Spleen (tissue), 11 donors: ENCODE results near the gene TOR4A. TPM values are rescaled to one million over a fixed set of nuclear protein-coding genes. Genes with fewer than 3 reads are reported as not detected.
A peak's percentile ranks its signal among the peaks of the same experiment; 100 is the strongest.

Source experiments
- DNase-seq: peaks from one replicate; pipeline ENCODE4 v3.0.0-alpha.2; 2020
- H3K27ac ChIP-seq, 8 donors: fragments of 200-600 bp; sonication (generic) in 7 of 8; 1 replicate in 4 of 8; 2 replicates in 4 of 8; pipeline versions ENCODE4 v1.5.0 to v1.8.0; 2016 to 2021; ENCODE audit warnings: inconsistent platforms in 4 of 8, mild to moderate bottlenecking in 4 of 8, moderate library complexity in 1 of 8
- H3K27me3 ChIP-seq, 7 donors: fragments of 200-600 bp; sonication (generic) in 6 of 7; replicated peaks in 1 of 7; 1 replicate in 4 of 7; 2 replicates in 3 of 7; pipeline versions ENCODE4 v1.5.0 to v1.8.0; 2016 to 2021; ENCODE audit warnings: inconsistent platforms in 3 of 7, mild to moderate bottlenecking in 1 of 7
- H3K36me3 ChIP-seq, 6 donors: fragments of 200-600 bp; sonication (generic) in 5 of 6; 1 replicate in 4 of 6; 2 replicates in 2 of 6; pipeline versions ENCODE4 v1.5.0 to v1.8.0; 2016 to 2021; ENCODE audit warnings: inconsistent platforms in 2 of 6
- H3K4me1 ChIP-seq, 6 donors: fragments of 200-600 bp; sonication (generic) in 5 of 6; 1 replicate in 3 of 6; 2 replicates in 3 of 6; pipeline versions ENCODE4 v1.5.0 to v1.8.0; 2016 to 2021; ENCODE audit warnings: inconsistent platforms in 3 of 6
- H3K4me3 ChIP-seq, 8 donors: fragments of 200-600 bp; sonication (generic) in 7 of 8; 1 replicate in 4 of 8; 2 replicates in 4 of 8; pipeline versions ENCODE4 v1.5.0 to v1.8.0; 2016 to 2021; ENCODE audit warnings: inconsistent platforms in 4 of 8, mild to moderate bottlenecking in 4 of 8, moderate library complexity in 2 of 8
- H3K9me3 ChIP-seq, 8 donors: fragments of 200-600 bp; sonication (generic) in 7 of 8; 1 replicate in 4 of 8; 2 replicates in 4 of 8; pipeline versions ENCODE4 v1.5.0 to v1.8.0; 2016 to 2021; ENCODE audit warnings: inconsistent platforms in 4 of 8
- POLR2A ChIP-seq, 3 donors: fragments of 450-650 bp; IDR thresholded peaks; one replicate each; pipeline ENCODE4 v1.5.1; 2017; ENCODE audit warnings: antibody characterized with exemption in 3 of 3, mild to moderate bottlenecking in 1 of 3
- POLR2AphosphoS5 ChIP-seq, 3 donors: sonication (generic); formaldehyde crosslinking; IDR thresholded peaks; one replicate each; pipeline ENCODE4 v1.5.1; 2017; ENCODE audit warnings: antibody characterized with exemption in 3 of 3
- WGBS, 5 donors: extraction: QIAGEN DNeasy Blood & Tissue Kit in 3 of 5; methylation state at CpG; one replicate each; pipeline versions ENCODE4 v1.1.5 to v1.1.7; 2013 to 2018; 5-methylcytosine and 5-hydroxymethylcytosine counted together
- intact Hi-C: fragments of 100-400 bp; cut with DNase I; formaldehyde crosslinking; loops from one replicate; pipeline ENCODE4 v1.15.0; 2023; ENCODE audit warnings: low total_unique reads
- polyA plus RNA-seq, 3 donors: library from polyadenylated mRNA; stranded (reverse); fragments of 200-250 nt; gene quantifications; one replicate each; pipeline ENCODE4 v1.2.1, GENCODE V29; 2013
- total RNA-seq, 7 donors: library from RNA; depleted of rRNA in 3 of 7; stranded (reverse); fragments of >200 nt in 3 of 7; fragmentation: NEBNext Ultra II Directional in 4 of 7; extraction: Animal tissue kit (Norgen Biotek cat#: 25700) in 4 of 7; gene quantifications; one replicate each; pipeline versions ENCODE4 v1.1.0 to v1.2.1, GENCODE V29; 2016 to 2021
- TF ChIP-seq, protein P1 (sequence below), 11 experiments: fragments of 200-600 bp in 7 of 11; fragments of 450-650 bp in 4 of 11; sonication (generic) in 4 of 11; IDR thresholded peaks in 8 of 11; conservative IDR thresholded peaks in 3 of 11; 1 replicate in 7 of 11; 2 replicates in 4 of 11; pipeline versions ENCODE4 v1.4.0 to v1.8.0; 2016 to 2021; ENCODE audit warnings: antibody characterized with exemption in 11 of 11, inconsistent platforms in 4 of 11, mild to moderate bottlenecking in 1 of 11
- donor health status: healthy with polysubstance abuse.
- donor health status: DM: no; HTN: no; CAD: no; lungs with moderate emphysema.
- donor health status: DM: no; HTN: no; CAD: no.
- donor health status: Bipolar disorder and iron deficiency.
- donor health status: healthy.
- donor health status: DM: no; HTN: no; CAD: no.
- donor health status: DM: yes; HTN: yes; CAD: no.

TOR4A gene
- total and polyA plus RNA-seq, 10 donors, result 3.2 to 39.9 (median 26.2) TPM

DNA sequence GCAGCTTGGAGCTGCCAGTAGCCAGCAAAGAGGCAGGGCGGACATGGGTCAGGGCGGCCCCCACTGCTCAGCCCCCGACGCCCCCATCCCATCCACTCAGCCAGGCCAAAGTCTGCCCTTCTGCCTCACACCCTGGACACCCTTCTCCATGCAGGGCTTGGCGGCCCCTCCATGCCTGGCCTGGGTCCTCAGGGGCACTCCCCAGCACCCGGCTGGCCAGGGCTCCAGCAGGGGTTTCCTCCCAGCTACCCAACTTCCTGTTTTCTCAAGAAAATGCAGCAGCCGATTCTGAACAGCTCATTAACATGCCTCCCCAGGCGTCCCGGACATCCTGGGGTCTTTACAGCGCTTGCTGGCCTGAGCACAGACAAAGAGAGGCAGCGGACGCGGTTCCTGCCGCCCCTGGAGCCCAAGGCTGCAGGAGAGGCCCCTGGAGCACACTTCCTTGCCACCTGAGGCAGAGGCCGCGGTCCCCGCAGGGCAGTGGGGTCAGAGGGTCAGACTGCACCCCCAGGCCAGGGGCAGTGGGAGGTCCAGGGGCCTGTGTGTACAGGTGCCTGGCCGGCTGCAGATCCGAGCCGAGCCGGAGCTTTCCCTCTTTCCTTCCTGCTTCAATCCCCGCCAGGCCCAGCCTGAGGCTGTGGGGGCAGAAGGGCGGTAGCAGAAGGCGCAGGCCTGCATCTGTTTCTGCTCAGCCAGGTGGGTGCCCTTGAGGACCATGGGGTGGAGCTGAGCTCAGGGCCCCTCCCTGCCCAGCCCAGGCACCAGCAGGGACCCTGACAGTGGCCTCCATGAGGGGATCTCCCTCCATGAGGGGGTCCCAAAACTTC is 43.2 kb downstream of the TOR4A start:
- H3K4me3 ChIP-seq, result peak overlapping the region in 5 of 8 donors; percentile 1 to 51 (median 16)

DNA sequence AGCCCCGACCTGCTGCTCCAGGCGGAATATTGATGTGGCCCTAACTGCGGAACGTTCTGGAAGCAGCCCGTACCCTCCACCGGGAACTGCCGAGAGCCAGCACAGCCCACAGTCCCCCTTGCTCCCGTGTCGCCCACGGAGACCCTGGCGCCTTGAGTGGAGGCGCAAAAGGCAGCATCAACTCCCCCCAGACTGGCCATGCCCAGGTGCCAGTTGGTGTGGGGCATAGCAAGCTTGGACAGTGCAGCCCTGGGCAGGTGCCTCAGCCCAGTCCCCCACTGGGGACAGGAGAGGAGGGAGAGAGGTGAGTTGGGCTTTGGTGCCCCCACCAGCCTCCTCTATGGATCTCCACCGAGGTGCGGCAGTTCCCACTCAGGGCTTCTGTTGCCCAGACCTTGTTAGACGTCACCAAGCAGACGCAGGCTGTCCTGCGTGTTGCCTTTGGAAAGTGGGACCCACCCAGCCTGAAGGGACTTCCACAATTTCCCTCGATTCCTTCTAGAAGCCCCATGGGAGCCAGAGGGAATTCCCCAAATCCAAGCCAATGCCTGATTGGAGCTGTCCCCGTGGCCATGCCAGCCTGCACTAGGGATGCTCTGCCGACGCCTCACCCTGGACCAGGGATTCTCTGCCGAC is 44.3 kb downstream of the TOR4A start:
- TF ChIP-seq POLR2AphosphoS5 (IDR thresholded peaks at IDR 0.05) (no peak), POLR2A (IDR thresholded peaks at IDR 0.05) (no peak)
- TF ChIP-seq, protein P1, sequence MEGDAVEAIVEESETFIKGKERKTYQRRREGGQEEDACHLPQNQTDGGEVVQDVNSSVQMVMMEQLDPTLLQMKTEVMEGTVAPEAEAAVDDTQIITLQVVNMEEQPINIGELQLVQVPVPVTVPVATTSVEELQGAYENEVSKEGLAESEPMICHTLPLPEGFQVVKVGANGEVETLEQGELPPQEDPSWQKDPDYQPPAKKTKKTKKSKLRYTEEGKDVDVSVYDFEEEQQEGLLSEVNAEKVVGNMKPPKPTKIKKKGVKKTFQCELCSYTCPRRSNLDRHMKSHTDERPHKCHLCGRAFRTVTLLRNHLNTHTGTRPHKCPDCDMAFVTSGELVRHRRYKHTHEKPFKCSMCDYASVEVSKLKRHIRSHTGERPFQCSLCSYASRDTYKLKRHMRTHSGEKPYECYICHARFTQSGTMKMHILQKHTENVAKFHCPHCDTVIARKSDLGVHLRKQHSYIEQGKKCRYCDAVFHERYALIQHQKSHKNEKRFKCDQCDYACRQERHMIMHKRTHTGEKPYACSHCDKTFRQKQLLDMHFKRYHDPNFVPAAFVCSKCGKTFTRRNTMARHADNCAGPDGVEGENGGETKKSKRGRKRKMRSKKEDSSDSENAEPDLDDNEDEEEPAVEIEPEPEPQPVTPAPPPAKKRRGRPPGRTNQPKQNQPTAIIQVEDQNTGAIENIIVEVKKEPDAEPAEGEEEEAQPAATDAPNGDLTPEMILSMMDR (IDR thresholded peaks at IDR 0.05 in 8 of 11, conservative IDR thresholded peaks at IDR 0.05 in 3 of 11), result no peak
- DNase-seq, result peak; percentile 69
- Histone ChIP-seq H3K9me3 (no peaks in the 10 kb centered on the region), H3K27ac (peak overlapping the region in 3 of 8 donors; percentile 73 to 84 (median 75)), H3K4me1 (peaks cover 20 to 61% (median 42%) of the 10 kb centered on the region in 6 donors), H3K27me3 (peaks cover 0 to 22% (median under 1%) of the 10 kb centered on the region in 7 donors), H3K4me3 (no peak overlapping the region), H3K36me3 (no peaks in the 10 kb centered on the region)
- WGBS, 5 donors, result 88 to 94% (median 91%) methylated on average over 21 to 22 of the region's 22 CpGs
- intact Hi-C loops, result no loop called here

More for the DNA sequence above, 43.2 kb downstream of the TOR4A start:
- H3K27ac ChIP-seq, result peak overlapping the region in 7 of 8 donors; percentile 11 to 84 (median 74)
- intact Hi-C loops, result no loop called here
- TF ChIP-seq, protein P1 (IDR thresholded peaks at IDR 0.05 in 8 of 11, conservative IDR thresholded peaks at IDR 0.05 in 3 of 11), result no peak
- peak; percentile 76 to 85 (median 83) for TF ChIP-seq POLR2AphosphoS5 (IDR thresholded peaks at IDR 0.05)
- no peaks in the 10 kb centered on the region for H3K36me3 ChIP-seq
- peaks cover 0 to 27% (median 11%) of the 10 kb centered on the region in 7 donors for H3K27me3 ChIP-seq
- WGBS, 5 donors, result 13 to 20% (median 17%) methylated on average over 17 to 24 of the region's 24 CpGs
- peaks cover 24 to 62% (median 46%) of the 10 kb centered on the region in 6 donors for H3K4me1 ChIP-seq
- no peaks in the 10 kb centered on the region for H3K9me3 ChIP-seq
- peak; percentile 90 for DNase-seq

DNA sequence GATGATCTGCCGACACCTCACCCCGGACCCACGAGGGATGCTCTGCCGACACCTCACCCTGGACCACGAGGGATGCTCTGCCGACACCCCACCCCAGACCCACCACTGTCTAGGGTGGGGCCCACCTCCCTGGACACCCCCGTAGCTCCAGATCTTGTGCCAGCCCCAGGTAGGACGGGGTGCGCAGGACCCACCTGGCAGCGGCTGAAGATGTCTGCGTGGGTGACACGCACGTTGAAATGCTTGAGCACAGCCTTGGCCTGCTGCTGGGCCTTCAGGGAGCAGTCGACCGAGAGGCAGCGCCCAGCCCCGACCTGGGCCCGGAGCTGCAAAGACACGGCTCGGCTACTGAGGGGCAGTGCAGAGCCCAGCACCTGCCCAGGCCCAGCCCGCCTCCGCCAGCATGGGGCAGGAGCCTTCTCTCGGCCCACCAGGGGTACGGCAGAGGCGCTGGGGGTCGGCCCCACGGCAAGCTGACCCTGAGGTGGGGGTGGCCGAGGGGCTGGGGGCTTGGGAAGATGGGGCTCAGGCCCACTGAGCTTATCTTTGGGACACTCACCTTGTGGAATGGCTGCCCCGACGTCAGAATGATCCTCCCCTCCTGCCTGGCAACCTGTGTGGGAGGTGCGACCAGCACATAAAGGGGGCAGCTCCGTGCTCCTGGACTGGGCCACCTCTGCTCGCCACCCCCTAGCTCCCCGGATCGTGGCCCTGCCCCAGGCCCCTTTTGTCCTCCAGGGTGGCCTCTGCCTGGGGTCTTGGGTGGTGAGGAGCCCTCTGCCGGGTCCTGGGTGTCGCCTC is 46.2 kb downstream of the TOR4A start:
- intact Hi-C loops, result no loop called here
- WGBS, 5 donors, result 93 to 98% (median 95%) methylated on average over 7 to 37 of the region's 37 CpGs
- H3K36me3 ChIP-seq, result no peaks in the 10 kb centered on the region

More for the DNA sequence above, 46.2 kb downstream of the TOR4A start:
- peak; percentile 74 for DNase-seq
- Histone ChIP-seq H3K9me3 (peaks cover 0 to 7% (median 0%) of the 10 kb centered on the region in 8 donors), H3K4me3 (no peak overlapping the region), H3K27me3 (peaks cover 0 to 21% (median 0%) of the 10 kb centered on the region in 7 donors), H3K27ac (no peak overlapping the region), H3K4me1 (peaks cover 20 to 52% (median 33%) of the 10 kb centered on the region in 6 donors)
- TF ChIP-seq POLR2A (IDR thresholded peaks at IDR 0.05) (no peak), POLR2AphosphoS5 (IDR thresholded peaks at IDR 0.05) (peak in 1 of 3 donors; percentile 10)
- TF ChIP-seq, protein P1 (IDR thresholded peaks at IDR 0.05 in 8 of 11, conservative IDR thresholded peaks at IDR 0.05 in 3 of 11), result no peak
